ENCODE measurements around the gene FLOT2. TPM values are rescaled to one million over a fixed set of nuclear protein-coding genes. Genes with fewer than 3 reads are reported as not detected.
"Not testable (repeated sequence)": the region's sequence is repeated elsewhere in the genome, so short reads cannot be mapped to it uniquely, and the experiment has no call there.

The FLOT2 gene
- total RNA-seq, 1 experiment from 2014 or later = 44.7 TPM

GRCh38 chr17:28839221-28839620 is 58.3 kb downstream of the FLOT2 start:
- peak in 1 of 2 experiments; percentile 76 for DNase-seq
- no peak overlapping the region for H3K4me3 ChIP-seq

DNA sequence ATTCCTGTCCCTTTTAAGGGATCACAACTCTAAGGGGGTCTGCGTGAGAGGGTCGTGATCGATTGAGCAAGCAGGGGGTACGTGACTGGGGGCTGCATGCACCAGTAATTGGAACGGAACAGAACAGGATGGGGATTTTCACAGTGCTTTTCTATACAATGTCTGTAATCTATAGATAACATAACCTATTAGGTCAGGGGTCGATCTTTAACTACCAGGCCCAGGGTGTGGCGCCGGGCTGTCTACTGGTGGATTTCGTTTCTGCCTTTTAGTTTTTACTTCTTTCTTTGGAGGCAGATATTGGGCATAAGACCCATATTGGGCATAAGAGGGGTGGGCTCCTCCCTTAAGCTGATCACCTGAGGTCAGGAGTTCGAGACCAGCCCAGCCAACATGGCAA is 61.0 kb downstream of the FLOT2 start:
- H3K27ac ChIP-seq; H3K4me3 ChIP-seq; H3K9me3 ChIP-seq (replicated peaks); H3K27me3 ChIP-seq; DNase-seq: not testable (repeated sequence)
- 0 out of 2 replicates have a peak, but pooled peaks cover 15% of the 10 kb centered on the region for H3K36me3 ChIP-seq
- peaks cover 19% of the 10 kb centered on the region for H3K4me1 ChIP-seq

More at GRCh38 chr17:28839221-28839620, 58.3 kb downstream of the FLOT2 start:
- H3K4me1 ChIP-seq = peaks cover 15% of the 10 kb centered on the region
- no peaks in the 10 kb centered on the region for H3K9me3 ChIP-seq (replicated peaks)
- H3K27ac ChIP-seq = no peak overlapping the region
- H3K27me3 ChIP-seq = no peaks in the 10 kb centered on the region
- 0 out of 2 replicates have a peak, but pooled peaks cover 4% of the 10 kb centered on the region for H3K36me3 ChIP-seq

DNA sequence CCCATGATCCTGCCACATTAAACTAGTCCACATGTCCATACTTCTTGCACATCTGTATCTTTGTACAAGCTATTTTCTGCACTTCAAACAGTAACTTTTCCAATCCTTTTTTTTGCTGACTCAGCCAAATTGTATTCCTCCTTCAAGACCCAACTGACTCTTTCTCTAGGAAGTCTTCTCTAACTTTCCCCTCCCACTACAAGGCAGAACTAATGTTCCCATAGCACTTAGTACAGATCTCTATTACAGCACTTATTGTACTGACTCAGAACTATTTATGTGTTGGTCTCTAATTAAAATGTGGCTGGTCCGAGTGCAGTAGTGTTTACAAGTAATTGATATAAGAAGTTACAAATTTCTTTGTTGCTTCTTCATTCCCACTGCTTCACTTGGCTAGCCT is 63.1 kb downstream of the FLOT2 start:
- H3K27me3 ChIP-seq = no peaks in the 10 kb centered on the region
- no peak overlapping the region for H3K27ac ChIP-seq
- no peak overlapping the region for H3K4me3 ChIP-seq
- DNase-seq = no peak
- H3K4me1 ChIP-seq = peaks cover 13% of the 10 kb centered on the region
- no peaks in the 10 kb centered on the region for H3K9me3 ChIP-seq (replicated peaks)
- H3K36me3 ChIP-seq = 0 out of 2 replicates have a peak, but pooled peaks cover 15% of the 10 kb centered on the region

Other genes with a start within 250 kb of the FLOT2 start
- gene SDF2, start 235.8 kb downstream of the FLOT2 start, total RNA-seq (2014; rRNA removed; shearing (Covaris generic)) = 46.0 and 49.6 TPM in 2 replicates
- 60.2 and 66.3 TPM in 2 replicates for gene SUPT6H, start 235.5 kb downstream of the FLOT2 start, total RNA-seq (2014; rRNA removed; shearing (Covaris generic))
- gene PROCA1, start 185.8 kb downstream of the FLOT2 start, total RNA-seq (2014; rRNA removed; shearing (Covaris generic)) = 5.4 and 7.0 TPM in 2 replicates
- gene RAB34, start 179.9 kb downstream of the FLOT2 start, total RNA-seq (2014; rRNA removed; shearing (Covaris generic)) = 191 and 201 TPM in 2 replicates
- 1,716 and 1,788 TPM in 2 replicates for gene RPL23A, start 177.7 kb downstream of the FLOT2 start, total RNA-seq (2014; rRNA removed; shearing (Covaris generic))
- gene TLCD1, start 171.5 kb downstream of the FLOT2 start, total RNA-seq (2014; rRNA removed; shearing (Covaris generic)) = 7.5 and 10.0 TPM in 2 replicates
- gene NEK8, start 168.9 kb downstream of the FLOT2 start, total RNA-seq (2014; rRNA removed; shearing (Covaris generic)) = 1.7 and 2.6 TPM in 2 replicates
- 118 and 123 TPM in 2 replicates for gene TRAF4, start 153.7 kb downstream of the FLOT2 start, total RNA-seq (2014; rRNA removed; shearing (Covaris generic))
- gene FAM222B, start 54.9 kb downstream of the FLOT2 start, total RNA-seq (2014; rRNA removed; shearing (Covaris generic)) = 17.4 and 22.8 TPM in 2 replicates
- gene ERAL1, start 42.7 kb downstream of the FLOT2 start, total RNA-seq (2014; rRNA removed; shearing (Covaris generic)) = 58.2 and 63.5 TPM in 2 replicates
- 25.6 and 27.0 TPM in 2 replicates for gene DHRS13, start 5.3 kb upstream of the FLOT2 start, total RNA-seq (2014; rRNA removed; shearing (Covaris generic))
- 48.5 and 49.9 TPM in 2 replicates for gene PHF12, start 53.8 kb upstream of the FLOT2 start, total RNA-seq (2014; rRNA removed; shearing (Covaris generic))
- 16.1 and 20.5 TPM in 2 replicates for gene SEZ6, start 108.3 kb upstream of the FLOT2 start, total RNA-seq (2014; rRNA removed; shearing (Covaris generic))
- gene PIPOX, start 145.4 kb upstream of the FLOT2 start, total RNA-seq (2014; rRNA removed; shearing (Covaris generic)) = 91.7 and 96.8 TPM in 2 replicates